Measurements from ENCODE around the gene RASA3. TPM values are rescaled to one million over a fixed set of nuclear protein-coding genes. Genes with fewer than 3 reads are reported as not detected.

Gene RASA3
- total RNA-seq, 3 donors from 2014 or later = 7.9 to 19.0 (median 8.4) TPM

DNA sequence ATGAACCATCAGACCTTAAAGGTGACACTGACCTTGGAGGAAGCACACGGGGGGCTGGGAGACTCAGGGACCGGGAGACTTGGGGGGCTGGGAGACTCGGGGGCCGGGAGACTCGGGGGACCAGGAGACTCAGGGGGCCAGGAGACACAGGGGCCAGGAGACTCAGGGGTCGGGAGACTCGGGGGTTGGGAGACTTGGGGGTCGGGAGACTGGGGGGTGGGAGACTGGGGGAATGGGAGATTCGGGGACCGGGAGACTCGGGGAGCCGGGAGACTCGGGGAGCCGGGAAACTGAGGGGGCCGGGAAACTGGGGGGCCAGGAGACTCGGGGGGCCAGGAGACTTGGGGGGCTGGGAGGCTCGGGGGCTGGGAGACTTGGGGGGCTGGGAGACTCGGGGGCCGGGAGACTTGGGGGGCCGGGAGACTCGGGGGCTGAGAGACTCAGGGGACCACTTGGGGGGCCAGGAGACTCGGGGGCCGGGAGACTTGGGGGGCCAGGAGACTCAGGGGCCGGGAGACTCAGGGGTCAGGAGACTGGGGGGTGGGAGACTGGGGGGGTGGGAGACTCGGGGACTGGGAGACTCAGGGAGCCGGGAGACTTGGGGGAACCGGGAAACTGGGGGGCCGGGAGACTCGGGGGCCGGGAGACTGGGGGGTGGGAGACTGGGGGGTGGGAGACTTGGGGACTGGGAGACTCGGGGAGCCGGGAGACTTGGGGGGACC lies 62.9 kb downstream of the RASA3 start:
- DNase-seq (peak in 1 of 3 donors; percentile 56), ATAC-seq (no peak)
- peaks cover 22% of the 10 kb centered on the region for H3K4me1 ChIP-seq (ENCODE audit: low read depth)
- no peaks in the 10 kb centered on the region for H3K36me3 ChIP-seq (ENCODE audit: low read depth)
- TF ChIP-seq, protein P1, sequence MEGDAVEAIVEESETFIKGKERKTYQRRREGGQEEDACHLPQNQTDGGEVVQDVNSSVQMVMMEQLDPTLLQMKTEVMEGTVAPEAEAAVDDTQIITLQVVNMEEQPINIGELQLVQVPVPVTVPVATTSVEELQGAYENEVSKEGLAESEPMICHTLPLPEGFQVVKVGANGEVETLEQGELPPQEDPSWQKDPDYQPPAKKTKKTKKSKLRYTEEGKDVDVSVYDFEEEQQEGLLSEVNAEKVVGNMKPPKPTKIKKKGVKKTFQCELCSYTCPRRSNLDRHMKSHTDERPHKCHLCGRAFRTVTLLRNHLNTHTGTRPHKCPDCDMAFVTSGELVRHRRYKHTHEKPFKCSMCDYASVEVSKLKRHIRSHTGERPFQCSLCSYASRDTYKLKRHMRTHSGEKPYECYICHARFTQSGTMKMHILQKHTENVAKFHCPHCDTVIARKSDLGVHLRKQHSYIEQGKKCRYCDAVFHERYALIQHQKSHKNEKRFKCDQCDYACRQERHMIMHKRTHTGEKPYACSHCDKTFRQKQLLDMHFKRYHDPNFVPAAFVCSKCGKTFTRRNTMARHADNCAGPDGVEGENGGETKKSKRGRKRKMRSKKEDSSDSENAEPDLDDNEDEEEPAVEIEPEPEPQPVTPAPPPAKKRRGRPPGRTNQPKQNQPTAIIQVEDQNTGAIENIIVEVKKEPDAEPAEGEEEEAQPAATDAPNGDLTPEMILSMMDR (IDR thresholded peaks at IDR 0.05) = no peak
- no peaks in the 10 kb centered on the region for H3K9me3 ChIP-seq
- intact Hi-C loops (cut with DNase I, micrococcal nuclease) = loop anchor here in 1 of 2 donors (5.0 kb wide), 1 partner anchor 63 kb away; the partner anchor contains the start of gene RASA3
- no peak overlapping the region for H3K4me3 ChIP-seq

DNA sequence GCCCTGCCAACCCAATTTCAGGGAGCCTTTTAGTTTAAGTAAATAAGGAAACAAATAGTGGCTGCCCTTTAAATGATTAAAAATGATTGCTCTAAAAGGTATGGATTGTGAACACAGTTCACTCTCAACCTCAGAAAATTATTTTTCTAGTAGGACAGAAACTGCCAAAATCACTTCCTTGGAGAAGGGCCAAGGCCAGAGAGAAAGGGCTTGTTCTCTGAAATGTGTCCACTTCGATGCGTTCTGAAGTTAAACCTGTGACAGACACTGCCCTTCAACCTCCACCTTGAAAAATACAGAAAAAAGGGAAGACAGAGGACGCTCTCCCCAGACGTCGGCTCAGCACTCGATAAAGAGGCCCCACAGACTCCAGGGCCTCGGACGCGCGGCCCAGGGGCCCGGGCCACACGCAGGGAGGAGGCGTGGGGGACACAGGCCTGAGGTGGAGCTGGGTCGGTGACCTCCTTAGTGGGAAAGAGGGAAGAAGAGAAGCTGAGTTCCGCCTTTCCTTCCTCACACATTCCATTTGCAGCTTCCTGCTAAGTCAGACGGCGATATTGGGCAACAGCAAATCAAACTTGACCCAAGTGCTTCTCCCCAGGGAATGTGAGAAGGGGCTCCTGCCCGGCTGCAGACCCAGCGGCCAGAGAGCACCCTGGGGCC lies 63.6 kb downstream of the RASA3 start:
- ATAC-seq (no peak), DNase-seq (peak in 2 of 3 donors; percentile 26 to 45)
- peaks cover 27% of the 10 kb centered on the region for H3K4me1 ChIP-seq (ENCODE audit: low read depth)
- no peaks in the 10 kb centered on the region for H3K36me3 ChIP-seq (ENCODE audit: low read depth)
- no peak overlapping the region for H3K4me3 ChIP-seq
- intact Hi-C loops (cut with DNase I, micrococcal nuclease) = loop anchor here in 1 of 2 donors (5.0 kb wide), 1 partner anchor 64 kb away; the partner anchor contains the start of gene RASA3
- no peaks in the 10 kb centered on the region for H3K9me3 ChIP-seq
- TF ChIP-seq, protein P1 (IDR thresholded peaks at IDR 0.05) = no peak

GRCh38 chr13:114067886-114068651 lies 64.4 kb downstream of the RASA3 start:
- Histone ChIP-seq H3K4me3 (no peak overlapping the region), H3K36me3 (ENCODE audit: low read depth) (no peaks in the 10 kb centered on the region), H3K9me3 (no peaks in the 10 kb centered on the region), H3K4me1 (ENCODE audit: low read depth) (peaks cover 31% of the 10 kb centered on the region)
- ATAC-seq (peak; percentile 3), DNase-seq (peak in 2 of 3 donors; percentile 61 to 77)
- TF ChIP-seq, protein P1 (IDR thresholded peaks at IDR 0.05) = no peak
- intact Hi-C loops (cut with DNase I, micrococcal nuclease) = loop anchor here in 1 of 2 donors (5.0 kb wide), 1 partner anchor 64 kb away; the partner anchor contains the start of gene RASA3

GRCh38 chr13:114067381-114067885 lies 65.0 kb downstream of the RASA3 start:
- DNase-seq = peak in 2 of 3 donors; percentile 31 to 48
- intact Hi-C loops (cut with DNase I, micrococcal nuclease) = loop anchor here in 1 of 2 donors (5.0 kb wide), 1 partner anchor 65 kb away; the partner anchor contains the start of gene RASA3
- Histone ChIP-seq H3K4me3 (no peak overlapping the region), H3K4me1 (ENCODE audit: low read depth) (peaks cover 31% of the 10 kb centered on the region), H3K36me3 (ENCODE audit: low read depth) (no peaks in the 10 kb centered on the region), H3K9me3 (no peaks in the 10 kb centered on the region)
- TF ChIP-seq, protein P1 (IDR thresholded peaks at IDR 0.05) = no peak
- peak; percentile 2 for ATAC-seq

DNA sequence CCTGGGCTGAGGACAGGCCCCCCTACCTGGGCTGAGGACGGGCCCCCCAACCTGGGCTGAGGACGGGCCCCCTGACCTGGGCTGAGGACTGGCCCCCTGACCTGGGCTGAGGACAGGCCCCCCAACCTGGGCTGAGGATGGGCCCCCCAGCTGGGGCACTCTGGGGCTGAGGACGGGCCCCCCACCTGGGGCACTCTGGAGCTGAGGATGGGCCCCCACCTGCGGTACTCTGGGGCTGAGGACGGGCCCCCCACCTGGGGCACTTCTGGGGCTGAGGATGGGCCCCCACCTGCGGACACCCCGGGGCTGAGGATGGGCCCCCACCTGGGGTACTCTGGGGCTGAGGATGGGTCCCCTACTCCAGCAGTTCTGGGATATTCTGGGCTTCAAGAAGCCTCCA lies 65.5 kb downstream of the RASA3 start:
- DNase-seq (peak in 2 of 3 donors; percentile 23 to 48), ATAC-seq (no peak)
- intact Hi-C loops (cut with DNase I, micrococcal nuclease) = loop anchor here in 1 of 2 donors (5.0 kb wide), 1 partner anchor 65 kb away; the partner anchor contains the start of gene RASA3
- TF ChIP-seq, protein P1 (IDR thresholded peaks at IDR 0.05) = no peak
- Histone ChIP-seq H3K36me3 (ENCODE audit: low read depth) (no peaks in the 10 kb centered on the region), H3K4me3 (no peak overlapping the region), H3K9me3 (no peaks in the 10 kb centered on the region), H3K4me1 (ENCODE audit: low read depth) (peaks cover 31% of the 10 kb centered on the region)

All from mucosa of descending colon (tissue), 3 donors.